K562 (cell line): ENCODE results near the gene DIS3L2. TPM values are rescaled to one million over a fixed set of nuclear protein-coding genes. Genes with fewer than 3 reads are reported as not detected.

Experiments
- ATAC-seq: fragments of 200-7000 bp; cut with Tn5 transposase; 3 replicates; pipeline ENCODE4 v1.9.1; 2020; ENCODE audit warnings: moderate library complexity
- BruUV-seq: library from RNA; stranded (reverse); fragments of 400-500 nt; replicated peaks from 2 replicates; lab custom pipeline; 2021; lab: Mats Ljungman, UMichigan
- CTCF ChIA-PET: fragments of 300-600 bp; formaldehyde crosslinking; extraction: SDS; loops from one replicate; lab custom pipeline; 2021; ENCODE audit warnings: low intra/inter-chr PET ratio; lab: Yijun Ruan, JAX
- POLR2A ChIA-PET: fragments of 300-600, 350-650 bp; sonication (Branson Sonifier 250); formaldehyde crosslinking; extraction: SDS; loops from one replicate; lab custom pipeline; 2021; ENCODE audit warnings: antibody characterized with exemption, inconsistent platforms; lab: Yijun Ruan, JAX
- DNase-seq, 4 experiments: peaks; one replicate each; pipeline versions ENCODE4 v3.0.0 to v3.0.0-alpha.2; 2011 to 2018; ENCODE audit warnings: low spot score in 3 of 4, mixed read lengths in 3 of 4; ENCODE audit errors: extremely low read depth in 1 of 4
- FAIRE-seq: peaks from 2 replicates; lab custom pipeline; 2011; peaks lifted over from hg19 to GRCh38; lab: Jason Lieb, UNC
- H2AFZ ChIP-seq: 2 replicates; pipeline ENCODE4 v1.6.0; 2011; ENCODE audit warnings: low read depth, low read length, control low read depth, inconsistent platforms
- H3K27ac ChIP-seq: fragments of 200-600 bp; 3 replicates; pipeline ENCODE4 v1.8.0; 2011; ENCODE audit warnings: low read depth, mild to moderate bottlenecking, control low read depth, inconsistent platforms, low read length, moderate library complexity, mixed read lengths; ENCODE audit errors: extremely low read depth
- H3K27me3 ChIP-seq, 2 experiments: fragments of 300-600 bp in 1 of 2; 2 replicates in 1 of 2; 3 replicates in 1 of 2; pipeline versions ENCODE4 v1.6.0 to v1.8.0; 2011; ENCODE audit warnings: inconsistent platforms in 2 of 2, low read length in 2 of 2, mild to moderate bottlenecking in 1 of 2, mixed read lengths in 1 of 2, moderate library complexity in 1 of 2; ENCODE audit not compliant: control insufficient read depth in 2 of 2, insufficient read depth in 2 of 2
- H3K36me3 ChIP-seq: fragments of 300-600 bp; 3 replicates; pipeline ENCODE4 v1.8.0; 2011; ENCODE audit warnings: mild to moderate bottlenecking, low read length, inconsistent platforms; ENCODE audit not compliant: control insufficient read depth, insufficient read depth
- H3K4me1 ChIP-seq, 2 experiments: fragments of 200-600 bp in 1 of 2; replicated peaks in 1 of 2; 2 replicates in 1 of 2; 3 replicates in 1 of 2; pipeline versions ENCODE4 v1.5.1 to v1.8.0; 2011; ENCODE audit warnings: inconsistent platforms in 2 of 2, low read length in 2 of 2, mild to moderate bottlenecking in 1 of 2, mixed read lengths in 1 of 2, moderate library complexity in 1 of 2; ENCODE audit not compliant: control insufficient read depth in 2 of 2, insufficient read depth in 2 of 2
- H3K4me2 ChIP-seq: 2 replicates; pipeline ENCODE4 v1.6.1; 2011; ENCODE audit warnings: low read length, control low read depth, inconsistent platforms, mixed read lengths; ENCODE audit not compliant: insufficient read depth
- H3K4me3 ChIP-seq: fragments of 200-600 bp; sonication (generic), shearing (Covaris generic); 2 replicates; pipeline ENCODE4 v1.5.1; 2016; ENCODE audit warnings: control low read depth, inconsistent platforms
- H3K79me2 ChIP-seq: fragments of 200-600 bp; 3 replicates; pipeline ENCODE4 v1.8.0; 2011; ENCODE audit warnings: low read length, inconsistent platforms; ENCODE audit not compliant: control insufficient read depth, insufficient read depth
- H3K9ac ChIP-seq, 2 experiments: 2 replicates each; pipeline versions ENCODE4 v1.6.0 to v1.6.1; 2011; ENCODE audit warnings: low read depth in 2 of 2, low read length in 2 of 2, control low read depth in 1 of 2, inconsistent platforms in 1 of 2, mild to moderate bottlenecking in 1 of 2, mixed read lengths in 1 of 2; ENCODE audit not compliant: insufficient read depth in 1 of 2
- H3K9me1 ChIP-seq: one replicate; pipeline ENCODE4 v1.6.0; 2011; ENCODE audit warnings: inconsistent platforms, mild to moderate bottlenecking, low read length, moderate library complexity; ENCODE audit not compliant: control insufficient read depth, insufficient read depth
- H3K9me3 ChIP-seq: replicated peaks from 2 replicates; pipeline ENCODE4 v1.5.1; 2011; ENCODE audit warnings: low read depth, low read length, inconsistent platforms; ENCODE audit not compliant: control insufficient read depth, insufficient read depth
- H4K20me1 ChIP-seq: replicated peaks from 2 replicates; pipeline ENCODE4 v1.6.1; 2011; ENCODE audit warnings: low read length, inconsistent platforms, mixed read lengths; ENCODE audit not compliant: control insufficient read depth, insufficient read depth
- GATAD2B ChIP-seq: fragments of 450-650 bp; IDR thresholded peaks from 2 replicates; pipeline ENCODE4 v1.6.1; 2017; ENCODE audit warnings: mild to moderate bottlenecking, borderline replicate concordance
- JUNB ChIP-seq: fragments of 450-650 bp; formaldehyde crosslinking; conservative IDR thresholded peaks from 2 replicates; pipeline ENCODE4 v1.4.0; 2020; ENCODE audit warnings: mild to moderate bottlenecking
- KLF6 ChIP-seq: fragments of 250-450 bp; sonication (Bioruptor Pico); IDR thresholded peaks from 2 replicates; pipeline ENCODE4 v1.4.0; 2020; ENCODE audit warnings: mild to moderate bottlenecking, moderate library complexity, borderline replicate concordance
- NFIC ChIP-seq: fragments of 450-650 bp; IDR thresholded peaks from 2 replicates; pipeline ENCODE4 v1.6.1; 2017; ENCODE audit warnings: mild to moderate bottlenecking, inconsistent platforms
- NR4A1 ChIP-seq, 2 experiments: fragments of 250-450 bp in 1 of 2; fragments of 450-650 bp in 1 of 2; sonication (Bioruptor Pico) in 1 of 2; IDR thresholded peaks; 2 replicates each; pipeline versions ENCODE4 v1.4.0 to v1.6.1; 2016 to 2020; ENCODE audit warnings: mild to moderate bottlenecking in 2 of 2, missing compliant biosample characterization in 1 of 2, missing genetic modification characterization in 1 of 2, moderate library complexity in 1 of 2
- ZNF143 ChIP-seq: sonication (generic); formaldehyde crosslinking; IDR thresholded peaks from 2 replicates; pipeline ENCODE4 v1.9.0; 2022; ENCODE audit warnings: mild to moderate bottlenecking, missing genetic modification reagents
- ZNF318 ChIP-seq, 2 experiments: fragments of 450-650 bp; IDR thresholded peaks; 2 replicates each; pipeline ENCODE4 v1.6.1; 2016; ENCODE audit warnings: mild to moderate bottlenecking in 2 of 2, borderline replicate concordance in 1 of 2, low read depth in 1 of 2, moderate library complexity in 1 of 2
- WGBS: fragments of 100-300 bp; shearing (Covaris generic); methylation state at CpG from one replicate; pipeline ENCODE4 v1.1.6; 2016; ENCODE audit warnings: low coverage, mixed read lengths; ENCODE audit not compliant: insufficient coverage; ENCODE audit errors: missing lambda C conversion rate; 5-methylcytosine and 5-hydroxymethylcytosine counted together
- in situ Hi-C: fragments of 300-500 bp; cut with MboI; formaldehyde crosslinking; loops from 4 replicates; pipeline ENCODE4 v1.15.0; 2018; ENCODE audit warnings: inconsistent platforms, mixed read lengths
- intact Hi-C: fragments of 100-400 bp; cut with micrococcal nuclease; formaldehyde crosslinking; loops from 2 replicates; pipeline ENCODE4 v1.14.2; 2022
- polyA plus RNA-seq, 8 experiments: library from polyadenylated mRNA; depleted of rRNA in 4 of 8; stranded (reverse) in 5 of 8; unstranded in 3 of 8; fragments of >200 nt; fragmentation: Nextera tagmentation in 2 of 8; fragmentation: Illumina TruSeq in 1 of 8; extraction: Ambion mirVana in 2 of 8; extraction: Trizol in 1 of 8; gene quantifications; 2 replicates each; pipeline versions ENCODE4 v1.2.1 to v1.2.3, GENCODE V29; 2011 to 2014; ENCODE audit warnings: inconsistent platforms in 1 of 8, missing spikeins in 1 of 8
- total RNA-seq, 7 experiments: library from RNA; depleted of rRNA in 6 of 7; stranded (reverse); fragments of >200 nt in 6 of 7; fragmentation: Illumina TruSeq in 2 of 7; extraction: Trizol in 2 of 7; gene quantifications; 2 replicates each; pipeline versions ENCODE4 v1.2.1 to v1.2.3, GENCODE V29; 2011 to 2021; ENCODE audit warnings: low replicate concordance in 1 of 7
- TF ChIP-seq, protein P1 (sequence below): sonication (generic); formaldehyde crosslinking; IDR thresholded peaks from 2 replicates; pipeline ENCODE4 v1.8.1; 2023; ENCODE audit warnings: mild to moderate bottlenecking, missing genetic modification reagents
- TF ChIP-seq, protein P2 (sequence below): fragments of 450-650 bp; formaldehyde crosslinking; IDR thresholded peaks from 2 replicates; pipeline ENCODE4 v1.4.0; 2022; ENCODE audit warnings: missing genetic modification characterization

The DIS3L2 gene
- total and polyA plus RNA-seq, 9 of the 15 experiments (the other 6 are each of a cell fraction or from before 2014, with no cell fraction given), result 1.5 to 19.2 (median 11.2) TPM

GRCh38 chr2:232038251-232038880 lies 76.9 kb downstream of the DIS3L2 start:
- intact Hi-C loops (no loop called here), in situ Hi-C loops (no loop called here)
- no peak overlapping the region for H3K4me3 ChIP-seq
- BruUV-seq, result no TSS peak
- no peak overlapping the region for H3K27ac ChIP-seq
- no peaks in the 10 kb centered on the region for H3K27me3 ChIP-seq
- H4K20me1 ChIP-seq, result no peaks in the 10 kb centered on the region
- WGBS, result 44% methylated on average over 1 of the region's 1 CpG
- no peaks in the 10 kb centered on the region; a peak in 1 of 5 replicates for H3K4me1 ChIP-seq
- H3K36me3 ChIP-seq, result no peaks in the 10 kb centered on the region
- ATAC-seq (no peak), DNase-seq (no peak), FAIRE-seq (no peak)
- no peaks in the 10 kb centered on the region for H3K9me3 ChIP-seq
- no peaks in the 10 kb centered on the region; the same call in 2 of the 3 replicates for H3K79me2 ChIP-seq
- POLR2A ChIA-PET, result interaction anchor here (0.6 kb wide), 1 partner anchor 9 kb away, joined by 3 read pairs; no protein-coding TSS in a partner anchor
- no peak overlapping the region for H2AFZ ChIP-seq
- H3K4me2 ChIP-seq, result no peak overlapping the region
- H3K9ac ChIP-seq, result no peak overlapping the region
- H3K9me1 ChIP-seq, result no peaks in the 10 kb centered on the region
- CTCF ChIA-PET, result no interaction called here
- no peak for TF ChIP-seq KLF6
- TF ChIP-seq, protein P1, sequence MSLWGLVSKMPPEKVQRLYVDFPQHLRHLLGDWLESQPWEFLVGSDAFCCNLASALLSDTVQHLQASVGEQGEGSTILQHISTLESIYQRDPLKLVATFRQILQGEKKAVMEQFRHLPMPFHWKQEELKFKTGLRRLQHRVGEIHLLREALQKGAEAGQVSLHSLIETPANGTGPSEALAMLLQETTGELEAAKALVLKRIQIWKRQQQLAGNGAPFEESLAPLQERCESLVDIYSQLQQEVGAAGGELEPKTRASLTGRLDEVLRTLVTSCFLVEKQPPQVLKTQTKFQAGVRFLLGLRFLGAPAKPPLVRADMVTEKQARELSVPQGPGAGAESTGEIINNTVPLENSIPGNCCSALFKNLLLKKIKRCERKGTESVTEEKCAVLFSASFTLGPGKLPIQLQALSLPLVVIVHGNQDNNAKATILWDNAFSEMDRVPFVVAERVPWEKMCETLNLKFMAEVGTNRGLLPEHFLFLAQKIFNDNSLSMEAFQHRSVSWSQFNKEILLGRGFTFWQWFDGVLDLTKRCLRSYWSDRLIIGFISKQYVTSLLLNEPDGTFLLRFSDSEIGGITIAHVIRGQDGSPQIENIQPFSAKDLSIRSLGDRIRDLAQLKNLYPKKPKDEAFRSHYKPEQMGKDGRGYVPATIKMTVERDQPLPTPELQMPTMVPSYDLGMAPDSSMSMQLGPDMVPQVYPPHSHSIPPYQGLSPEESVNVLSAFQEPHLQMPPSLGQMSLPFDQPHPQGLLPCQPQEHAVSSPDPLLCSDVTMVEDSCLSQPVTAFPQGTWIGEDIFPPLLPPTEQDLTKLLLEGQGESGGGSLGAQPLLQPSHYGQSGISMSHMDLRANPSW, result no peak
- TF ChIP-seq NFIC, result no peak
- TF ChIP-seq ZNF143 (CRISPR knock-in tag), result no peak
- TF ChIP-seq, protein P2, sequence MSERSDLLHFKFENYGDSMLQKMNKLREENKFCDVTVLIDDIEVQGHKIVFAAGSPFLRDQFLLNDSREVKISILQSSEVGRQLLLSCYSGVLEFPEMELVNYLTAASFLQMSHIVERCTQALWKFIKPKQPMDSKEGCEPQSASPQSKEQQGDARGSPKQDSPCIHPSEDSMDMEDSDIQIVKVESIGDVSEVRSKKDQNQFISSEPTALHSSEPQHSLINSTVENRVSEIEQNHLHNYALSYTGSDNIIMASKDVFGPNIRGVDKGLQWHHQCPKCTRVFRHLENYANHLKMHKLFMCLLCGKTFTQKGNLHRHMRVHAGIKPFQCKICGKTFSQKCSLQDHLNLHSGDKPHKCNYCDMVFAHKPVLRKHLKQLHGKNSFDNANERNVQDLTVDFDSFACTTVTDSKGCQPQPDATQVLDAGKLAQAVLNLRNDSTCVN (CRISPR knock-in tag), result no peak
- TF ChIP-seq NR4A1 (CRISPR knock-in tag; IDR thresholded peaks at IDR 0.05), result no peak
- no peak for TF ChIP-seq NR4A1 (tag; IDR thresholded peaks at IDR 0.05)
- no peak for TF ChIP-seq JUNB (CRISPR knock-in tag)
- TF ChIP-seq ZNF318 (IDR thresholded peaks at IDR 0.05; ENCODE audit: borderline replicate concordance in 1 of 2, low read depth in 1 of 2), result no peak
- no peak for TF ChIP-seq GATAD2B
